Measurements from ENCODE around the gene TXLNA.

- TF ChIP-seq CTCF (IDR thresholded peaks at IDR 0.05) (no peak), POLR2A (IDR thresholded peaks at IDR 0.05) (no peak)
Observed at GRCh38 chr1:32142446-32143301, 36.8 kb upstream of the TXLNA start.

Data from esophagus squamous epithelium (tissue), 4 donors.